Calu3 (cell line): Measurements from ENCODE around the gene TTBK1. TPM values are rescaled to one million over a fixed set of nuclear protein-coding genes. Genes with fewer than 3 reads are reported as not detected.

Source experiments
- BruUV-seq: library from RNA; stranded (reverse); fragments of 400-500 nt; replicated peaks from 2 replicates; lab custom pipeline; 2021; lab: Mats Ljungman, UMichigan
- CTCF ChIA-PET: fragments of 300-600 bp; sonication (Branson Sonifier 250); formaldehyde crosslinking; loops from one replicate; lab custom pipeline; 2022; ENCODE audit warnings: antibody characterized with exemption; lab: Charles Lee
- DNase-seq: peaks from one replicate; pipeline ENCODE4 v3.0.0; 2022
- H3K27ac Mint-ChIP-seq: one replicate; pipeline ENCODE4 v1.8.0; 2022; ENCODE audit warnings: mixed read lengths; ENCODE audit not compliant: unreplicated experiment
- H3K27me3 Mint-ChIP-seq: one replicate; pipeline ENCODE4 v1.8.0; 2022; ENCODE audit warnings: mixed read lengths; ENCODE audit not compliant: unreplicated experiment
- H3K36me3 Mint-ChIP-seq: one replicate; pipeline ENCODE4 v1.8.0; 2022; ENCODE audit warnings: mild to moderate bottlenecking, moderate library complexity, mixed read lengths; ENCODE audit not compliant: insufficient read depth, unreplicated experiment
- H3K4me1 Mint-ChIP-seq: one replicate; pipeline ENCODE4 v1.8.0; 2022; ENCODE audit warnings: mild to moderate bottlenecking, low read depth, mixed read lengths; ENCODE audit not compliant: unreplicated experiment
- H3K4me3 Mint-ChIP-seq: one replicate; pipeline ENCODE4 v1.8.0; 2022; ENCODE audit warnings: mild to moderate bottlenecking, low read depth, moderate library complexity, mixed read lengths; ENCODE audit not compliant: unreplicated experiment
- H3K9me3 Mint-ChIP-seq: one replicate; pipeline ENCODE4 v1.8.0; 2022; ENCODE audit warnings: low read depth, mixed read lengths; ENCODE audit not compliant: unreplicated experiment
- CTCF ChIP-seq: fragments of 200-600 bp; IDR thresholded peaks from one replicate; pipeline ENCODE4 v1.8.0; 2022; ENCODE audit warnings: antibody characterized with exemption; ENCODE audit not compliant: unreplicated experiment
- intact Hi-C: fragments of 100-400 bp; cut with micrococcal nuclease; formaldehyde crosslinking; loops from one replicate; pipeline ENCODE4 v1.10.0; 2022; ENCODE audit not compliant: unreplicated experiment
- total RNA-seq: library from RNA; stranded (reverse); gene quantifications from 2 replicates; pipeline ENCODE4 v1.2.3, GENCODE V29; 2022

Gene TTBK1
- total RNA-seq, 1 experiment from 2014 or later = 0.17 TPM

GRCh38 chr6:43282636-43283513 lies 39.6 kb downstream of the TTBK1 start:
- no TSS peak for BruUV-seq
- Mint-ChIP-seq H3K27me3 (peaks cover 47% of the 10 kb centered on the region), H3K4me3 (no peak overlapping the region), H3K36me3 (no peaks in the 10 kb centered on the region), H3K4me1 (peaks cover 9% of the 10 kb centered on the region), H3K27ac (no peak overlapping the region), H3K9me3 (no peaks in the 10 kb centered on the region)
- DNase-seq = no peak
- no peak for TF ChIP-seq CTCF
- CTCF ChIA-PET = interaction anchor here (0.6 kb wide), 1 partner anchor 120 kb away, joined by 5 read pairs; no protein-coding TSS in a partner anchor
- intact Hi-C loops = no loop called here

GRCh38 chr6:43283514-43283901 lies 40.2 kb downstream of the TTBK1 start:
- no peak overlapping the region for H3K27ac Mint-ChIP-seq
- TF ChIP-seq CTCF = no peak
- no peak for DNase-seq
- peaks cover 41% of the 10 kb centered on the region for H3K27me3 Mint-ChIP-seq
- H3K9me3 Mint-ChIP-seq = no peaks in the 10 kb centered on the region
- BruUV-seq = no TSS peak
- no peaks in the 10 kb centered on the region for H3K36me3 Mint-ChIP-seq
- CTCF ChIA-PET = no interaction called here
- peaks cover 4% of the 10 kb centered on the region for H3K4me1 Mint-ChIP-seq
- no peak overlapping the region for H3K4me3 Mint-ChIP-seq
- intact Hi-C loops = no loop called here

GRCh38 chr6:43283905-43284304 lies 40.6 kb downstream of the TTBK1 start:
- Mint-ChIP-seq H3K9me3 (no peaks in the 10 kb centered on the region), H3K4me3 (no peak overlapping the region), H3K36me3 (no peaks in the 10 kb centered on the region), H3K27me3 (peaks cover 37% of the 10 kb centered on the region), H3K4me1 (peaks cover under 1% of the 10 kb centered on the region), H3K27ac (no peak overlapping the region)
- CTCF ChIA-PET = no interaction called here
- DNase-seq = no peak
- no peak for TF ChIP-seq CTCF
- no TSS peak for BruUV-seq
- intact Hi-C loops = no loop called here

- H3K9me3 Mint-ChIP-seq = no peaks in the 10 kb centered on the region
- CTCF ChIA-PET = no interaction called here
- no peak for DNase-seq
- no peak for TF ChIP-seq CTCF
- no peak overlapping the region for H3K27ac Mint-ChIP-seq
- intact Hi-C loops = no loop called here
- H3K4me3 Mint-ChIP-seq = no peak overlapping the region
- no TSS peak for BruUV-seq
- H3K36me3 Mint-ChIP-seq = no peaks in the 10 kb centered on the region
- peaks cover 32% of the 10 kb centered on the region for H3K27me3 Mint-ChIP-seq
- no peaks in the 10 kb centered on the region for H3K4me1 Mint-ChIP-seq
These were observed 41.9 kb downstream of the TTBK1 start for GRCh38 chr6:43284991-43285781.
